Activated CD8-positive, alpha-beta T cell treated with anti-CD3 and anti-CD28 coated beads for 36 hours (primary cell): ENCODE measurements around the gene PTGR2. TPM values are rescaled to one million over a fixed set of nuclear protein-coding genes. Genes with fewer than 3 reads are reported as not detected.

Experiments used
- ATAC-seq: fragments of 200-7000 bp; cut with Tn5 transposase; one replicate; pipeline ENCODE4 v1.10.0; 2021; ENCODE audit warnings: mild to moderate bottlenecking, moderate library complexity
- CTCF ChIA-PET: fragments of 350-600 bp; sonication (Branson Sonifier 250); formaldehyde crosslinking; loops from one replicate; lab custom pipeline; 2021; ENCODE audit warnings: antibody characterized with exemption; lab: Charles Lee
- POLR2A ChIA-PET: fragments of 350-600 bp; sonication (Branson Sonifier 250); formaldehyde crosslinking; loops from one replicate; lab custom pipeline; 2021; ENCODE audit warnings: antibody characterized with exemption; lab: Charles Lee
- DNase-seq: peaks from one replicate; pipeline ENCODE4 v3.0.0-alpha.2; 2020
- H3K27ac Mint-ChIP-seq: one replicate; pipeline ENCODE4 v1.8.0; 2021; ENCODE audit warnings: mild to moderate bottlenecking, mixed read lengths
- H3K27me3 Mint-ChIP-seq: one replicate; pipeline ENCODE4 v1.8.0; 2021; ENCODE audit warnings: mixed read lengths
- H3K36me3 Mint-ChIP-seq: one replicate; pipeline ENCODE4 v1.8.0; 2021; ENCODE audit warnings: low read depth, mixed read lengths
- H3K4me1 Mint-ChIP-seq: one replicate; pipeline ENCODE4 v1.8.0; 2021; ENCODE audit warnings: low read depth, mixed read lengths
- H3K4me3 Mint-ChIP-seq: one replicate; pipeline ENCODE4 v1.8.0; 2021; ENCODE audit warnings: mild to moderate bottlenecking, moderate library complexity, mixed read lengths
- H3K9me3 Mint-ChIP-seq: one replicate; pipeline ENCODE4 v1.8.0; 2021; ENCODE audit warnings: mixed read lengths
- CTCF ChIP-seq: fragments of 200-600 bp; IDR thresholded peaks from one replicate; pipeline ENCODE4 v1.8.0; 2022; ENCODE audit warnings: antibody characterized with exemption, mild to moderate bottlenecking
- intact Hi-C: fragments of 100-400 bp; cut with micrococcal nuclease; formaldehyde crosslinking; loops from one replicate; pipeline ENCODE4 v1.10.0; 2022
- total RNA-seq, 2 experiments: library from RNA; stranded (reverse); gene quantifications; one replicate each; pipeline ENCODE4 v1.2.3, GENCODE V29; 2021

Gene PTGR2
- total RNA-seq, 2 experiments from 2014 or later = 10.6 to 11.0 TPM

- ChIA-PET POLR2A (interaction anchor here (1.0 kb wide), 1 partner anchor 16 kb away, joined by 3 read pairs; no protein-coding TSS in a partner anchor), CTCF (interaction anchor here (1.0 to 1.5 kb wide), 3 partner anchors 9 to 113 kb away, joined by 3 to 4 read pairs (median 3); partner anchors contain the start of gene PTGR2)
- no peaks in the 10 kb centered on the region for H3K9me3 Mint-ChIP-seq
- DNase-seq (no peak), ATAC-seq (no peak)
- no peaks in the 10 kb centered on the region for H3K36me3 Mint-ChIP-seq
- H3K27ac Mint-ChIP-seq = no peak overlapping the region
- H3K27me3 Mint-ChIP-seq = no peaks in the 10 kb centered on the region
- H3K4me1 Mint-ChIP-seq = no peaks in the 10 kb centered on the region
- TF ChIP-seq CTCF = no peak
- intact Hi-C loops = no loop called here
- no peak overlapping the region for H3K4me3 Mint-ChIP-seq
Observed at GRCh38 chr14:73842201-73842600, 9.4 kb upstream of the PTGR2 start.

GRCh38 chr14:73842851-73843250, 8.8 kb upstream of the PTGR2 start:
- Mint-ChIP-seq H3K9me3 (no peaks in the 10 kb centered on the region), H3K27me3 (no peaks in the 10 kb centered on the region), H3K36me3 (no peaks in the 10 kb centered on the region), H3K27ac (no peak overlapping the region), H3K4me1 (no peaks in the 10 kb centered on the region), H3K4me3 (no peak overlapping the region)
- no peak for TF ChIP-seq CTCF
- ATAC-seq (no peak), DNase-seq (no peak)
- CTCF ChIA-PET = interaction anchor here (1.0 to 1.5 kb wide), 3 partner anchors 9 to 114 kb away, joined by 3 to 4 read pairs (median 3); partner anchors contain the start of gene PTGR2
- POLR2A ChIA-PET = interaction anchor here (1.0 kb wide), 1 partner anchor 15 kb away, joined by 3 read pairs; no protein-coding TSS in a partner anchor
- intact Hi-C loops = no loop called here

- POLR2A ChIA-PET = interaction anchor here (1.0 kb wide), 1 partner anchor 15 kb away, joined by 3 read pairs; no protein-coding TSS in a partner anchor
- no peak for TF ChIP-seq CTCF
- H3K9me3 Mint-ChIP-seq = no peaks in the 10 kb centered on the region
- ATAC-seq = no peak
- no peak for DNase-seq
- H3K4me3 Mint-ChIP-seq = no peak overlapping the region
- intact Hi-C loops = no loop called here
- no peaks in the 10 kb centered on the region for H3K36me3 Mint-ChIP-seq
- CTCF ChIA-PET = interaction anchor here (0.6 to 1.0 kb wide), 2 partner anchors 14 to 115 kb away, joined by 3 read pairs; no protein-coding TSS in a partner anchor
- no peaks in the 10 kb centered on the region for H3K4me1 Mint-ChIP-seq
- H3K27me3 Mint-ChIP-seq = no peaks in the 10 kb centered on the region
- no peak overlapping the region for H3K27ac Mint-ChIP-seq
Observed at GRCh38 chr14:73843296-73843695, 8.3 kb upstream of the PTGR2 start.

- no peaks in the 10 kb centered on the region for H3K27me3 Mint-ChIP-seq
Observed at GRCh38 chr14:73846947-73847346, 4.7 kb upstream of the PTGR2 start.

More at GRCh38 chr14:73846947-73847346, 4.7 kb upstream of the PTGR2 start:
- H3K4me3 Mint-ChIP-seq = no peak overlapping the region
- ChIA-PET POLR2A (no interaction called here), CTCF (interaction anchor here (1.1 to 1.2 kb wide), 3 partner anchors 8 to 89 kb away, joined by 3 to 5 read pairs (median 3); no protein-coding TSS in a partner anchor)
- ATAC-seq = no peak
- no peaks in the 10 kb centered on the region for H3K9me3 Mint-ChIP-seq
- H3K27ac Mint-ChIP-seq = no peak overlapping the region
- H3K4me1 Mint-ChIP-seq = peaks cover 7% of the 10 kb centered on the region
- intact Hi-C loops = no loop called here
- no peak for TF ChIP-seq CTCF
- no peaks in the 10 kb centered on the region for H3K36me3 Mint-ChIP-seq
- no peak for DNase-seq
